H1 (cell line): ENCODE data around the gene PDS5A. TPM values are rescaled to one million over a fixed set of nuclear protein-coding genes. Genes with fewer than 3 reads are reported as not detected.

ENCODE experiments used
- CTCF ChIA-PET: fragments of 300-600 bp; sonication (Branson Sonifier 250); formaldehyde crosslinking; loops from one replicate; lab custom pipeline; 2021; ENCODE audit not compliant: partially characterized antibody; lab: Charles Lee
- POLR2A ChIA-PET: fragments of 300-600 bp; sonication (Branson Sonifier 250); formaldehyde crosslinking; loops from one replicate; lab custom pipeline; 2021; ENCODE audit warnings: inconsistent platforms; ENCODE audit not compliant: partially characterized antibody; lab: Charles Lee
- DNase-seq, 2 experiments: peaks; one replicate each; pipeline versions ENCODE4 v3.0.0 to v3.0.0-alpha.2; 2010 to 2022; ENCODE audit warnings: low spot score in 2 of 2, low read depth in 1 of 2, mixed read lengths in 1 of 2
- FAIRE-seq: peaks from 2 replicates; lab custom pipeline; 2011; peaks lifted over from hg19 to GRCh38; lab: Jason Lieb, UNC
- H2AFZ ChIP-seq: 2 replicates; pipeline ENCODE4 v1.8.1; 2012; ENCODE audit warnings: low read length, inconsistent platforms
- H2AK5ac ChIP-seq: 2 replicates; pipeline ENCODE4 v1.6.1; 2013; ENCODE audit warnings: low read depth, low read length
- H2BK120ac ChIP-seq: replicated peaks from 2 replicates; pipeline ENCODE3; 2013; ENCODE audit warnings: low read depth, low read length, inconsistent platforms
- H2BK12ac ChIP-seq: 2 replicates; pipeline ENCODE4 v1.6.1; 2013; ENCODE audit warnings: low read depth, low read length
- H2BK15ac ChIP-seq: 2 replicates; pipeline ENCODE4 v1.6.1; 2013; ENCODE audit warnings: low read length
- H2BK20ac ChIP-seq: 2 replicates; pipeline ENCODE4 v1.6.1; 2013; ENCODE audit warnings: low read length
- H2BK5ac ChIP-seq: 2 replicates; pipeline ENCODE4 v1.6.1; 2013; ENCODE audit warnings: low read depth, low read length
- H3K14ac ChIP-seq: 2 replicates; pipeline ENCODE4 v1.6.1; 2013; ENCODE audit warnings: inconsistent platforms; ENCODE audit not compliant: insufficient read length
- H3K18ac ChIP-seq: 2 replicates; pipeline ENCODE4 v1.6.1; 2013; ENCODE audit warnings: low read length; ENCODE audit errors: extremely low read depth
- H3K23ac ChIP-seq: 2 replicates; pipeline ENCODE4 v1.6.1; 2013; ENCODE audit warnings: inconsistent platforms; ENCODE audit not compliant: insufficient read length
- H3K23me2 ChIP-seq: 2 replicates; pipeline ENCODE4 v1.6.1; 2013; ENCODE audit warnings: low read depth, low read length
- H3K27ac ChIP-seq: 2 replicates; pipeline ENCODE4 v1.6.1; 2011; ENCODE audit warnings: low read depth, low read length, inconsistent platforms
- H3K27me3 ChIP-seq, 4 experiments: replicated peaks in 1 of 4; 1 replicate in 1 of 4; 2 replicates in 3 of 4; pipeline versions ENCODE4 v1.6.1 to v1.8.1; 2011 to 2013; ENCODE audit warnings: low read length in 3 of 4, mild to moderate bottlenecking in 3 of 4, inconsistent platforms in 2 of 4, mixed read lengths in 2 of 4, moderate library complexity in 1 of 4; ENCODE audit not compliant: control insufficient read depth in 3 of 4, insufficient read depth in 3 of 4; ENCODE audit errors: extremely low read depth in 1 of 4
- H3K36me3 ChIP-seq, 4 experiments: 2 replicates each; pipeline versions ENCODE4 v1.6.1 to v1.8.1; 2011 to 2013; ENCODE audit warnings: mild to moderate bottlenecking in 4 of 4, low read length in 3 of 4, moderate library complexity in 2 of 4, control low read depth in 1 of 4, inconsistent platforms in 1 of 4; ENCODE audit not compliant: insufficient read depth in 4 of 4, control insufficient read depth in 2 of 4
- H3K4ac ChIP-seq: replicated peaks from 2 replicates; pipeline ENCODE3; 2013; ENCODE audit warnings: low read length, low read depth, mixed read lengths, inconsistent platforms; ENCODE audit not compliant: insufficient read length
- H3K4me1 ChIP-seq, 4 experiments: replicated peaks in 1 of 4; 1 replicate in 1 of 4; 2 replicates in 3 of 4; pipeline versions ENCODE4 v1.6.1 to v1.8.1; 2011 to 2013; ENCODE audit warnings: low read length in 3 of 4, inconsistent platforms in 2 of 4, mixed read lengths in 1 of 4; ENCODE audit not compliant: insufficient read depth in 4 of 4, control insufficient read depth in 3 of 4
- H3K4me2 ChIP-seq, 2 experiments: 2 replicates each; pipeline versions ENCODE4 v1.6.1 to v1.8.1; 2011 to 2013; ENCODE audit warnings: low read depth in 2 of 2, low read length in 2 of 2, control low read depth in 1 of 2, inconsistent platforms in 1 of 2, mild to moderate bottlenecking in 1 of 2; ENCODE audit not compliant: insufficient read depth in 1 of 2
- H3K4me3 ChIP-seq, 4 experiments: fragments of 200-600, 300-600 bp in 1 of 4; sonication (generic), shearing (Covaris generic), sonication (Bioruptor Twin) in 1 of 4; 2 replicates each; pipeline versions ENCODE4 v1.5.1 to v1.8.1; 2011 to 2016; ENCODE audit warnings: low read length in 4 of 4, low read depth in 3 of 4, control low read depth in 2 of 4, inconsistent platforms in 2 of 4, mild to moderate bottlenecking in 2 of 4, mixed read lengths in 1 of 4, moderate library complexity in 1 of 4; ENCODE audit not compliant: insufficient read depth in 2 of 4; ENCODE audit errors: extremely low read depth in 1 of 4
- H3K56ac ChIP-seq: replicated peaks from 2 replicates; pipeline ENCODE3; 2013; ENCODE audit warnings: low read depth, mild to moderate bottlenecking, mixed read lengths, low read length, inconsistent platforms; ENCODE audit not compliant: insufficient read length
- H3K79me1 ChIP-seq: 2 replicates; pipeline ENCODE4 v1.6.1; 2013; ENCODE audit warnings: low read depth, low read length, control low read depth
- H3K79me2 ChIP-seq, 2 experiments: 2 replicates each; pipeline versions ENCODE4 v1.6.1 to v1.8.1; 2012 to 2013; ENCODE audit warnings: low read length in 2 of 2, mild to moderate bottlenecking in 2 of 2, inconsistent platforms in 1 of 2; ENCODE audit not compliant: insufficient read depth in 2 of 2, control insufficient read depth in 1 of 2
- H3K9ac ChIP-seq, 4 experiments: replicated peaks in 1 of 4; 1 replicate in 1 of 4; 2 replicates in 3 of 4; pipeline versions ENCODE4 v1.6.1 to v1.8.1; 2011 to 2013; ENCODE audit warnings: low read depth in 3 of 4, low read length in 3 of 4, control low read depth in 2 of 4, mild to moderate bottlenecking in 2 of 4, moderate library complexity in 2 of 4, inconsistent platforms in 1 of 4; ENCODE audit errors: extremely low read depth in 1 of 4
- H3K9me3 ChIP-seq, 2 experiments: 2 replicates each; pipeline versions ENCODE4 v1.6.1 to v1.8.1; 2012 to 2013; ENCODE audit warnings: mild to moderate bottlenecking in 2 of 2, moderate library complexity in 2 of 2, control low read depth in 1 of 2, inconsistent platforms in 1 of 2, low read depth in 1 of 2, low read length in 1 of 2, mixed read lengths in 1 of 2; ENCODE audit not compliant: insufficient read depth in 2 of 2
- H4K20me1 ChIP-seq, 2 experiments: replicated peaks in 1 of 2; 2 replicates each; pipeline versions ENCODE3 to v1.8.1; 2011 to 2013; ENCODE audit warnings: inconsistent platforms in 2 of 2, low read length in 2 of 2, mild to moderate bottlenecking in 1 of 2; ENCODE audit not compliant: insufficient read depth in 2 of 2, control insufficient read depth in 1 of 2
- H4K5ac ChIP-seq: 2 replicates; pipeline ENCODE4 v1.6.1; 2013; ENCODE audit warnings: low read length, low read depth, mixed read lengths, inconsistent platforms; ENCODE audit not compliant: insufficient read length
- H4K8ac ChIP-seq: 2 replicates; pipeline ENCODE4 v1.8.0; 2013; ENCODE audit warnings: mild to moderate bottlenecking, moderate library complexity, low read length, inconsistent platforms; ENCODE audit not compliant: insufficient read depth; ENCODE audit errors: extremely low read depth
- H4K91ac ChIP-seq: replicated peaks from 2 replicates; pipeline ENCODE3; 2013; ENCODE audit warnings: low read length, mixed read lengths, inconsistent platforms; ENCODE audit not compliant: insufficient read length
- ASH2L ChIP-seq: fragments of 200-600, 300-600 bp; sonication (generic); IDR thresholded peaks from one replicate; pipeline ENCODE4 v1.7.1; 2017; ENCODE audit warnings: low read length
- BACH1 ChIP-seq: IDR thresholded peaks from 2 replicates; pipeline ENCODE4 v1.6.1; 2012; ENCODE audit warnings: low read length, improper control_type of control experiment
- CBX8 ChIP-seq: fragments of 300-800, 300-1000 bp; sonication (generic); IDR thresholded peaks from 2 replicates; pipeline ENCODE4 v1.7.1; 2016; ENCODE audit warnings: low read depth, low read length, borderline replicate concordance
- CHD1 ChIP-seq: IDR thresholded peaks from 2 replicates; pipeline ENCODE4 v1.6.1; 2012; ENCODE audit warnings: low read depth, low read length, improper control_type of control experiment
- EP300 ChIP-seq, 2 experiments: IDR thresholded peaks; 1 replicate in 1 of 2; 2 replicates in 1 of 2; pipeline ENCODE4 v1.6.1; 2011 to 2012; ENCODE audit warnings: low read depth in 2 of 2, low read length in 2 of 2, mild to moderate bottlenecking in 2 of 2, borderline replicate concordance in 1 of 2, inconsistent platforms in 1 of 2, moderate library complexity in 1 of 2
- POLR2AphosphoS5 ChIP-seq: IDR thresholded peaks from 2 replicates; pipeline ENCODE4 v1.6.1; 2011; ENCODE audit warnings: low read depth, low read length
- POU5F1 ChIP-seq: IDR thresholded peaks from 2 replicates; pipeline ENCODE4 v1.6.1; 2011; ENCODE audit warnings: low read depth, mild to moderate bottlenecking, low read length, moderate library complexity
- RBBP5 ChIP-seq: IDR thresholded peaks from 2 replicates; pipeline ENCODE4 v1.7.1; 2012; ENCODE audit warnings: low read depth, mild to moderate bottlenecking, inconsistent platforms, low read length, moderate library complexity, borderline replicate concordance
- RXRA ChIP-seq: IDR thresholded peaks from 2 replicates; pipeline ENCODE4 v1.6.1; 2011; ENCODE audit warnings: low read depth, mild to moderate bottlenecking, low read length, moderate library complexity; ENCODE audit not compliant: insufficient read depth
- SIN3A ChIP-seq, 2 experiments: IDR thresholded peaks in 1 of 2; conservative IDR thresholded peaks in 1 of 2; 2 replicates each; pipeline ENCODE4 v1.6.1; 2011 to 2012; ENCODE audit warnings: low read length in 2 of 2, improper control_type of control experiment in 1 of 2, low read depth in 1 of 2, mild to moderate bottlenecking in 1 of 2
- SP1 ChIP-seq: IDR thresholded peaks from 2 replicates; pipeline ENCODE4 v1.6.1; 2011; ENCODE audit warnings: low read depth, low read length
- SP2 ChIP-seq: IDR thresholded peaks from 2 replicates; pipeline ENCODE4 v1.6.1; 2012; ENCODE audit warnings: mild to moderate bottlenecking, low read length, inconsistent platforms
- SUZ12 ChIP-seq: fragments of 200-600 bp; sonication (generic); IDR thresholded peaks from 2 replicates; pipeline ENCODE4 v1.6.1; 2012; ENCODE audit warnings: mild to moderate bottlenecking, inconsistent platforms, low read length, moderate library complexity, mixed read lengths
- TCF12 ChIP-seq: IDR thresholded peaks from 2 replicates; pipeline ENCODE4 v1.6.1; 2011; ENCODE audit warnings: low read depth, mild to moderate bottlenecking, low read length
- ZNF274 ChIP-seq: IDR thresholded peaks from 2 replicates; pipeline ENCODE4 v1.7.0; 2012; ENCODE audit warnings: low read length, borderline replicate concordance; ENCODE audit errors: extremely low read depth
- WGBS, 2 experiments: shearing (Covaris generic) in 1 of 2; methylation state at CpG; one replicate each; pipeline versions ENCODE4 v1.1.6 to v1.1.7; 2013 to 2015; ENCODE audit warnings: low lambda C conversion rate in 2 of 2, mixed read lengths in 2 of 2, inconsistent platforms in 1 of 2, low coverage in 1 of 2, missing lambda C conversion rate in 1 of 2; ENCODE audit not compliant: insufficient replicate concordance in 2 of 2, insufficient coverage in 1 of 2, insufficient read length in 1 of 2; ENCODE audit errors: extremely low coverage in 1 of 2, missing lambda C conversion rate in 1 of 2; 5-methylcytosine and 5-hydroxymethylcytosine counted together
- polyA plus RNA-seq, 7 experiments: library from polyadenylated mRNA; depleted of rRNA in 3 of 7; stranded (reverse) in 5 of 7; unstranded in 2 of 7; fragments of >200 nt in 5 of 7; fragments of 200-250 nt in 2 of 7; gene quantifications; 1 replicate in 5 of 7; 2 replicates in 1 of 7; 4 replicates in 1 of 7; pipeline versions ENCODE4 v1.2.1 to v1.2.3, GENCODE V29; 2011 to 2013; ENCODE audit warnings: missing spikeins in 2 of 7, mixed read lengths in 2 of 7
- total RNA-seq: library from RNA; stranded (reverse); fragmentation: NEBNext Ultra II Directional; extraction: Animal tissue kit (Norgen Biotek cat#: 25700); gene quantifications from 2 replicates; pipeline ENCODE4 v1.2.1, GENCODE V29; 2021

The PDS5A gene
- total and polyA plus RNA-seq, 2 of the 8 experiments (the other 6 are each of a cell fraction or from before 2014, with no cell fraction given): 15.5 to 76.6 TPM

GRCh38 chr4:39908284-39908683 lies 69.4 kb downstream of the PDS5A start:
- Histone ChIP-seq H2BK20ac (no peak overlapping the region), H3K23me2 (no peaks in the 10 kb centered on the region), H3K4me2 (no peak overlapping the region), H2BK15ac (no peak overlapping the region), H3K36me3 (peaks cover 0 to 36% (median 9%) of the 10 kb centered on the region in 4 experiments; a peak in 5 of 8 replicates), H3K14ac (no peak overlapping the region), H4K20me1 (no peaks in the 10 kb centered on the region), H2BK120ac (no peak overlapping the region), H3K79me1 (no peaks in the 10 kb centered on the region), H4K8ac (no peak overlapping the region), H4K5ac (no peak overlapping the region), H2BK5ac (no peak overlapping the region), H3K79me2 (no peaks in the 10 kb centered on the region), H3K9ac (no peak overlapping the region), H2AK5ac (no peak overlapping the region), H3K56ac (no peak overlapping the region), H2BK12ac (no peak overlapping the region), H3K9me3 (no peaks in the 10 kb centered on the region), H3K4me1 (no peaks in the 10 kb centered on the region), H3K27me3 (no peaks in the 10 kb centered on the region), H3K18ac (no peak overlapping the region), H2AFZ (no peak overlapping the region), H3K27ac (no peak overlapping the region), H3K4me3 (no peak overlapping the region), H4K91ac (no peak overlapping the region), H3K4ac (no peak overlapping the region), H3K23ac (no peak overlapping the region)
- ChIA-PET POLR2A (interaction anchor here (1.0 kb wide), 1 partner anchor 10 kb away, joined by 4 read pairs; no protein-coding TSS in a partner anchor), CTCF (interaction anchor here (0.6 kb wide), 1 partner anchor 67 kb away, joined by 4 read pairs; no protein-coding TSS in a partner anchor)
- 92% methylated on average over 2 of the region's 2 CpGs; no CpG with 5 or more reads in 1 of the 2 experiments for WGBS, 2 experiments
- DNase-seq (no peak), FAIRE-seq (peak; percentile 28)
- TF ChIP-seq RXRA: no peak
- no peak for TF ChIP-seq ZNF274
- no peak for TF ChIP-seq SP2
- no peak for TF ChIP-seq CBX8
- no peak for TF ChIP-seq POU5F1
- no peak for TF ChIP-seq SUZ12
- no peak for TF ChIP-seq SIN3A (conservative IDR thresholded peaks at IDR 0.05 in 1 of 2, IDR thresholded peaks at IDR 0.05 in 1 of 2; ENCODE audit: low read depth in 1 of 2, low read length in 2 of 2)
- TF ChIP-seq RBBP5: no peak
- no peak for TF ChIP-seq CHD1
- TF ChIP-seq POLR2AphosphoS5: no peak
- TF ChIP-seq SP1: no peak
- no peak for TF ChIP-seq TCF12
- TF ChIP-seq BACH1: no peak
- no peak for TF ChIP-seq ASH2L
- no peak for TF ChIP-seq EP300 (IDR thresholded peaks at IDR 0.05; ENCODE audit: borderline replicate concordance in 1 of 2, low read depth in 2 of 2, low read length in 2 of 2)
